Cortex of kidney (tissue), 1 donor: ENCODE measurements around the gene DIAPH1.

ENCODE experiments used
- DNase-seq: peaks from one replicate; lab custom pipeline; 2025; lab: John Stamatoyannopoulos, UW

The DIAPH1 gene

DNA sequence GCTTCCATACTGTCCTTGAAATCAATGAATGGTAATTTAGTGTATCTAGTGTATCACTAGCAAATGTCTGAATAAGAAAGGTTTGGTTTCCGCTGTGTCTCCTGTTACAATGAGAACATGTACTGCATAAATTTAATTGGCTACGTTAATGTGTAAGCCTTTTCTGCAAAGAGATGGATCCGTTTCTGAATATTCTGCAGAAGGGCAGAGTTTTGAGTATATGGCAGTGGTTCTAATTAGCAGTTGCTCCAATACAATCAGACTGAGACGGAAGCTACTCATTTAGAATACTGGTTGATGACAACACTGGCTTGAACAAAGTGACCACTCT, 134.5 kb downstream of the DIAPH1 start:
- no peak for DNase-seq

- DNase-seq, result no peak
Measured at GRCh38 chr5:141483902-141484301, 134.9 kb downstream of the DIAPH1 start.

DNA sequence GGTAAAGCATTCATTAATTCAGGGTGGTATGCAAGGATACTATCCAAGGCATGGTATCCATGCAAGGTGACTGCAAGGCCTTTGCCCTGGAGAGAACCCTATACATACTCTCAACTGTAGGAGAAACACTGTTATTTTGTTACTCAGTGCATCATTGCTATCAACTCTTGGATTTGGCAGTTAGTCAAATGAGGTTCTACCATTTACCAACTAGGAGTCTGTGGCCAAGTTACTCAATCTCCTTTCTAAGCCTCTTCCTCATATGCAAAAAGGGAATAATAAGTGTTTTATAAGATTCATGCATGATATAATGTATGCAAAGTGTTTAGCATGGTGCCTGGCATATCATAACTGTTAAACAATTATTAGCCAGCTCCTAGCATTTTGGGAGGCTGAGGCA, 139.0 kb downstream of the DIAPH1 start:
- no peak for DNase-seq

GRCh38 chr5:141478321-141478945, 140.4 kb downstream of the DIAPH1 start:
- no peak for DNase-seq

DNA sequence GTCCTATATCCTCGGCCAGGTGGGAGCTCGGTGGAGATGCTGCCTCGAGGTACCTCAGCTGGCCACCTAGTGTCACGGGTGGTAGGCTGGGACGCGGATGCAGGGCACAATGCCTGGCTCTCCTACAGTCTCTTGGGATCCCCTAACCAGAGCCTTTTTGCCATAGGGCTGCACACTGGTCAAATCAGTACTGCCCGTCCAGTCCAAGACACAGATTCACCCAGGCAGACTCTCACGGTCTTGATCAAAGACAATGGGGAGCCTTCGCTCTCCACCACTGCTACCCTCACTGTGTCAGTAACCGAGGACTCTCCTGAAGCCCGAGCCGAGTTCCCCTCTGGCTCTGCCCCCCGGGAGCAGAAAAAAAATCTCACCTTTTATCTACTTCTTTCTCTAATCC, 141.0 kb downstream of the DIAPH1 start:
- DNase-seq, result no peak

- DNase-seq, result no peak
Measured at GRCh38 chr5:141477044-141477575, 141.7 kb downstream of the DIAPH1 start.

GRCh38 chr5:141476132-141476911, 142.5 kb downstream of the DIAPH1 start:
- no peak for DNase-seq

DNA sequence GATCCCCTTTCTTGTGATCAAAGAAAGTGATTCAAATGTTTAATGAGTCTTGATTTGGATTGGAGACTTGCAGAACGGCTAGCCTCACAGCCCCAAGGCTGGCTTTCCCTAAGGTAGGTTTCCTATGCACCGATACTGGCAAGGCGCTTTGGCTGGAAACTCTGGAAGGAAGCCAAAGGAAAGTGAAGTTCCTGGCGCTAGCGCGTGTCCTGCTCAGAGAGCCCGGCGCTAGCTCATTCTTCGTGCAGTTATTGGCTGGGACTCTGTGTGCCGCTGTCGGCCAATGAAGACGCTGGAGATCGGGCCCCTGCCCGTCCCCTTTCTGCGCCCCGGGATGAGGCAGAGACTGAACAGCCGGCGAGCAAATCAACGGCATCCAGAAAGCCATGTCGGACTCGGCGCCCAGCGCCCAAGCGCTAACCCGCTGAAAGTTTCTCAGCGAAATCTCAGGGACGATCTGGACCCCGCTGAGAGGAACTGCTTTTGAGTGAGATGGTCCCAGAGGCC, 143.1 kb downstream of the DIAPH1 start, which contains the start of gene PCDHGC3:
Gene PCDHGC3, plus strand, starts transcription at position 342 of the 507 bp plus-strand sequence. Its CDS starts 151 bp downstream, at position 493.
- DNase-seq, result no peak

GRCh38 chr5:141465351-141465750, 153.4 kb downstream of the DIAPH1 start:
- DNase-seq, result no peak
